Subcutaneous abdominal adipose tissue (tissue), 5 donors: ENCODE data around the gene FAM53B.

ENCODE experiments used
- H3K27ac ChIP-seq: one replicate; pipeline ENCODE4 v1.7.0; 2013; ENCODE audit warnings: low read depth, mild to moderate bottlenecking, inconsistent platforms, low read length, moderate library complexity
- H3K27me3 ChIP-seq, 5 donors: one replicate each; pipeline ENCODE4 v1.7.0; 2013; ENCODE audit warnings: low read length in 5 of 5, inconsistent platforms in 1 of 5; ENCODE audit not compliant: control insufficient read depth in 5 of 5, insufficient read depth in 4 of 5
- H3K36me3 ChIP-seq, 5 donors: one replicate each; pipeline ENCODE4 v1.7.0; 2013; ENCODE audit warnings: low read length in 5 of 5; ENCODE audit not compliant: control insufficient read depth in 5 of 5, insufficient read depth in 5 of 5
- H3K4me1 ChIP-seq, 5 donors: one replicate each; pipeline ENCODE4 v1.7.0; 2013; ENCODE audit warnings: low read length in 5 of 5, mild to moderate bottlenecking in 3 of 5, moderate library complexity in 1 of 5; ENCODE audit not compliant: control insufficient read depth in 5 of 5, insufficient read depth in 5 of 5
- H3K4me3 ChIP-seq, 5 donors: one replicate each; pipeline ENCODE4 v1.7.0; 2013; ENCODE audit warnings: low read length in 5 of 5, low read depth in 1 of 5
- H3K9ac ChIP-seq, 5 donors: one replicate each; pipeline ENCODE4 v1.7.0; 2013; ENCODE audit warnings: low read length in 5 of 5, mild to moderate bottlenecking in 4 of 5, moderate library complexity in 3 of 5
- H3K9me3 ChIP-seq, 5 donors: one replicate each; pipeline ENCODE4 v1.7.0; 2013; ENCODE audit warnings: low read length in 5 of 5; ENCODE audit not compliant: control insufficient read depth in 5 of 5
- donor health status: healthy.
- donor health status: healthy.
- donor health status: healthy.
- donor health status: healthy.
- donor health status: healthy.

FAM53B gene

DNA sequence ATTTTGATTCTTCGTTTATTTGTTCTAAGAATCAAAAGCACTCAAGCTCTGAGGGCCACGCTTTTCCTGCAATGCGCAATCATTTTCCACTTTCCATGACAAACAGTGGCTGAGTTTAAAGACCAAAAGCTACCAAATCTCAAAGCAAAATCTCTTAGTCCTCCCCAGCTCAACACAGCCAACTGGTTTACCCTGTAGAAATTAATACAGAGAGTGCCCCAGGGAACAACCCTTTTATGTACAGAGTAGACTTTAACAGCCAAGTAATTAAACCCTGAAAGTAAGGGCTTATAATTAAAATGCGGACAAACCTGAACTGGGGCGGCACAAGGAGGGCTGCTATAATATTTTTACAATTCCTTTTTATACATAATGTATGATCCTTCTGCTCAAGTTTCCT lies 53.2 kb downstream of the FAM53B start:
- peaks cover 14 to 72% (median 28%) of the 10 kb centered on the region in 5 donors for H3K4me1 ChIP-seq
- peaks cover 0 to 49% (median 33%) of the 10 kb centered on the region in 5 donors for H3K36me3 ChIP-seq
- H3K9me3 ChIP-seq: no peaks in the 10 kb centered on the region
- H3K27me3 ChIP-seq: no peaks in the 10 kb centered on the region
- H3K4me3 ChIP-seq: no peak overlapping the region
- H3K9ac ChIP-seq: no peak overlapping the region
- H3K27ac ChIP-seq: no peak overlapping the region

DNA sequence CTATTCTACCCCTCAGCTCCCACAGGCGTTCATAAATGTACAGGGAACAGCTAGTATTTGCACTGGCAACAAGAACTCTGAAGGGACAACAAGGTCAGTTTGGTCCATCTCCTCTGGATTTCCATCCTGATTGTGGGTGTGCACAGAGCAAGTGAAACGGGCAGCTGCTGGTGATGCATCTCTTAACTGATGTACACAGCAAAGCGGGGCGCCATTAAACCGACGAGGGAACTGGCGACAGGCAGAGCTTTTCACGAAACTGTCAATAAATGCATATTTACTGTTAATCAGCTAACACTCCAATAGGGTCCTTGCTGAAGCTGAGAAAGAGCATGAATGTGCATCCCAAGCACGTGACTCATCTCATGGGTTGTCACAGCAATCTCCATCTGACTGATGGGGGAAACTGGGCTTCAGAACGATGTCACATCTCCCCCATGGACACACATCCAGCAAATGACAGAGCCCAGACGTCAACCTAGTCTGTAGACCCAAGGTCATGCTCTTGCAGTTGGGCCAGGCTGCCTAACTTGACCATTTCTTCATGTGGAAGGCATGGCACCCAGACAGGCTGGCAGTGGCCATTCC lies 54.2 kb downstream of the FAM53B start:
- H3K9me3 ChIP-seq: no peaks in the 10 kb centered on the region
- no peak overlapping the region for H3K4me3 ChIP-seq
- H3K9ac ChIP-seq: no peak overlapping the region
- H3K4me1 ChIP-seq: peaks cover 18 to 79% (median 38%) of the 10 kb centered on the region in 5 donors
- H3K27ac ChIP-seq: no peak overlapping the region
- H3K36me3 ChIP-seq: peaks cover 0 to 41% (median 28%) of the 10 kb centered on the region in 5 donors
- H3K27me3 ChIP-seq: no peaks in the 10 kb centered on the region

DNA sequence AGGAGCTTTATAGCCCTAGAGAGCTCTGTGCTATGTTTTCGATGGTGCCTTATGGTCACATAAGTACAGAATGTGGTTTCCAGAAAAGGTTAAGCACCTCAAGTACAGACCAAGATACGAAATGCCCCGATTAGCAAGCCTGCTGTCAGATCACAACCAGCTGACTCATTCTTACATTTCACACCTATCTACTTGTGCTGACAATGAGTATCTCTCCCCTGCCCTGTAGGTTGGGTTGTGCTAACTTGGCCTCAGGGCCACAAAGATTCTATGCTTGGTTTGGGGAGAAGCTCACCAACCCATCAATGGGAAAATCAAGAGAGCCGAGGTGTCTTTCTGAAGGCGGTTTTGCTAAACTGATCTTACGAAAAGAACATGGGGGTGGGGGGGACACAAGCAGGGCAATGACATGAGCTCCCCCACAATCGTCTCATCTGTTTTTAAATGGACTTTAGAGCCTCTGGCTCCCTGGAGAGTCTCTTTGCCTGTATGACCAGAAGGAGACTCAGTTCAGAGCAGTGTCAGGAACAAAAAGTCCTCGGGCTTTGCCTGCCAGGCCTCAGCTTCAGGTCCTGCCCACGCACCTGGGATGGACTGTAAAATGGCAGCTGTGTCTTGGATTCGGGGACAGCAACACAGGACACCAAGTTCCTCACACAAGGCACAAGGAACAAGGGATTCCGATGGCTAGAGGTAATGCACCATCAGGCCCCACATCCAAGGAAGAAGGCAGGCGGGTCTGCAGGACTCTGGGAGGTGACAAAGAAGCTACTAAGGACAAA lies 55.1 kb downstream of the FAM53B start:
- no peaks in the 10 kb centered on the region for H3K9me3 ChIP-seq
- peaks cover 0 to 32% (median 19%) of the 10 kb centered on the region in 5 donors for H3K36me3 ChIP-seq
- no peaks in the 10 kb centered on the region for H3K27me3 ChIP-seq
- H3K9ac ChIP-seq: no peak overlapping the region
- H3K4me1 ChIP-seq: peaks cover 18 to 78% (median 48%) of the 10 kb centered on the region in 5 donors
- no peak overlapping the region for H3K4me3 ChIP-seq
- no peak overlapping the region for H3K27ac ChIP-seq

DNA sequence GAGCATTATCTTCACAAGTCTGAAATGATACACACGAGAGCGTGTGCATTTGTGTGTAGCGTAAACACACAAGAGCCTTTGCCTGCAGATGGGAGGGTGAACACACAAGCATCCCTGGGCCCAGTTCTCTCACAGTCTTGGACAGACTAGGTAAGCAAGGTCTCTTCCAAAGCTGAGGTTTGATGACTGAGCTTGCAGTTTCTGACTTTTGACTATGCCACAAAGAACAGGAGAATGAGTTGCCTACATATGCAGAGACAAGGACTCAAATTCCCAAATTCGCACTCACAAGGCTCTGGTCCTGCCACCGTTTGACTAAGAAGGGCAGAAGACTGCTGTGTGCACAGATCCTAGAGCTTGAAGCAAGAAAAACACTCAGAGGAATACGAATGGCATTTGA lies 55.8 kb downstream of the FAM53B start:
- H3K4me3 ChIP-seq: no peak overlapping the region
- H3K9me3 ChIP-seq: no peaks in the 10 kb centered on the region
- H3K27me3 ChIP-seq: no peaks in the 10 kb centered on the region
- H3K36me3 ChIP-seq: peaks cover 0 to 25% (median 16%) of the 10 kb centered on the region in 5 donors
- peaks cover 14 to 78% (median 55%) of the 10 kb centered on the region in 5 donors for H3K4me1 ChIP-seq
- H3K9ac ChIP-seq: no peak overlapping the region
- no peak overlapping the region for H3K27ac ChIP-seq

DNA sequence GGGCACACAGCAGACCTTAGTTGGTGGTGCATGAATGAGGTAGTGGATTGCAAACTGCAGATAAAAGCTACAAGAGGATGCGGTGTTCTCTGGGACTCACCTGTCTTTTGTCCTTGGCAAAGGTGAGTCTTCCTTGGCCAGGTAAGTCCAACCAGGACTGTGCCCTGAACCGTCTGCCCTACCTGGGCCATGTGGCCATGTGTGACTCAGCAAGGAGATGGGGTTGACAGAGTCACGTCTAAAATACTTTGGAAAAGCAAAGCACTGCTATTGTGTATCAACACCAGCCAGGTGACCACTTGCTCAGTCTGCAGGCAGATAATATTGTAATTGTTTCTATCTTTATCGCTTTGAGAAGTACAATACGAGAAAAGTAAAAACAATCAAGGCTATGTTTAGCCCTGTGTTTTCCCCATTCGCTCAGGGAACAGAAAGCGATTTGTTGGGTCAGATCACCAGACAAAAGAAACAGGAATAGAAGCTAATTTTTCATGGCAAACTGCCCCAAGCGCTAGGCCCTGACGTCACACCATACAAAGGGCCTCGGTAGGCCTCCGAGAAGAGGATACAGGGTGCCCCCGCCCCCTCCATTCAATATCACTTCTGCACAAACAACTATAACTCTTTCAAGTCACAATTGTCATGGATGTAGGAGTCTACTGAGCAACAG lies 57.3 kb downstream of the FAM53B start:
- H3K36me3 ChIP-seq: peaks cover 0 to 25% (median 17%) of the 10 kb centered on the region in 5 donors
- no peaks in the 10 kb centered on the region for H3K9me3 ChIP-seq
- peaks cover 14 to 76% (median 62%) of the 10 kb centered on the region in 5 donors for H3K4me1 ChIP-seq
- H3K27me3 ChIP-seq: no peaks in the 10 kb centered on the region
- peak overlapping the region in 2 of 5 donors; percentile 2 to 8 for H3K4me3 ChIP-seq
- H3K27ac ChIP-seq: peak overlapping the region; percentile 54
- H3K9ac ChIP-seq: peak overlapping the region in 2 of 5 donors; percentile 19 to 41

DNA sequence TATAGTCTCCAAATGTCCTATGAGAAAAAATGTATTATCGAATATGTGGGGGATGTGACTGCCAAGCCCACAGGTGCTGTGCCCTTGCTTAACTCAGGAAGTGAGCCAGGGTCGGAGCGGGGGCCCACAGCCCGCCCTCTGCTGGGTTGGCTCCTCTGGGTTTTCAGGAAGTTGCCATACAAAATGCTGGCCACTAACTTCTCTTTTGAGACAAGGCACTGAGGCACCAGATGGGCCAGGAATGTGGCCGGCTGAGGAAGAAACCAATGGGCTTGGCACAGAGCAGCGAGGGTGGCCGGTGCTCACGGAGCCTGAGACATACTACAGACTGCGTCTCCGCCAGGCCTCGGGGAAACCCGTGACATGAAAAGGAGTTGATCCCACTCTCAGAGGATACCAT lies 58.9 kb downstream of the FAM53B start:
- Histone ChIP-seq H3K9ac (peak overlapping the region in 1 of 5 donors; percentile 19), H3K27ac (peak overlapping the region; percentile 75), H3K9me3 (no peaks in the 10 kb centered on the region), H3K27me3 (no peaks in the 10 kb centered on the region), H3K4me3 (no peak overlapping the region), H3K36me3 (peaks cover 0 to 30% (median 26%) of the 10 kb centered on the region in 5 donors), H3K4me1 (peaks cover 16 to 84% (median 72%) of the 10 kb centered on the region in 5 donors)

DNA sequence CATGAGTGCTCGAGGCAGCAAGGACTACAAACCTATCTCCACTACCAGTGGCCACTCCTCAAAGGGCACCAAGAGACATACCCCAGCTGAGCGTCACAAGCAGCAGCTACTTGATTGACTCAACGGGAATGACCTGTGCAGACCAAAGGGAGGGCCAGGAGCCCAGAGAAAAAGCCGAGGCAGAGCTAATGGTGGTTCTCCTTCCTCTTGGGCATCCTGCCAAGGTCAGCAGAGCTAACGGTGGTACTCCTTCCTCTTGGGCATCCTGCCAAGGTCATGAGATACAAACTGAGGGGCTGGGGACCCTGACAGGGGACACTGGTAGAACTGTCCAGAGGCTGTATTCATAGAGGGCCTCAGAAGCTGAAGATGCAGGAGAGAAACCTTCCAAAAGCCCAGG lies 60.4 kb downstream of the FAM53B start:
- H3K27ac ChIP-seq: peak overlapping the region; percentile 75
- no peak overlapping the region for H3K4me3 ChIP-seq
- peaks cover 0 to 28% (median 20%) of the 10 kb centered on the region in 5 donors for H3K36me3 ChIP-seq
- H3K4me1 ChIP-seq: peaks cover 16 to 89% (median 78%) of the 10 kb centered on the region in 5 donors
- H3K9ac ChIP-seq: no peak overlapping the region
- no peaks in the 10 kb centered on the region for H3K9me3 ChIP-seq
- H3K27me3 ChIP-seq: no peaks in the 10 kb centered on the region

DNA sequence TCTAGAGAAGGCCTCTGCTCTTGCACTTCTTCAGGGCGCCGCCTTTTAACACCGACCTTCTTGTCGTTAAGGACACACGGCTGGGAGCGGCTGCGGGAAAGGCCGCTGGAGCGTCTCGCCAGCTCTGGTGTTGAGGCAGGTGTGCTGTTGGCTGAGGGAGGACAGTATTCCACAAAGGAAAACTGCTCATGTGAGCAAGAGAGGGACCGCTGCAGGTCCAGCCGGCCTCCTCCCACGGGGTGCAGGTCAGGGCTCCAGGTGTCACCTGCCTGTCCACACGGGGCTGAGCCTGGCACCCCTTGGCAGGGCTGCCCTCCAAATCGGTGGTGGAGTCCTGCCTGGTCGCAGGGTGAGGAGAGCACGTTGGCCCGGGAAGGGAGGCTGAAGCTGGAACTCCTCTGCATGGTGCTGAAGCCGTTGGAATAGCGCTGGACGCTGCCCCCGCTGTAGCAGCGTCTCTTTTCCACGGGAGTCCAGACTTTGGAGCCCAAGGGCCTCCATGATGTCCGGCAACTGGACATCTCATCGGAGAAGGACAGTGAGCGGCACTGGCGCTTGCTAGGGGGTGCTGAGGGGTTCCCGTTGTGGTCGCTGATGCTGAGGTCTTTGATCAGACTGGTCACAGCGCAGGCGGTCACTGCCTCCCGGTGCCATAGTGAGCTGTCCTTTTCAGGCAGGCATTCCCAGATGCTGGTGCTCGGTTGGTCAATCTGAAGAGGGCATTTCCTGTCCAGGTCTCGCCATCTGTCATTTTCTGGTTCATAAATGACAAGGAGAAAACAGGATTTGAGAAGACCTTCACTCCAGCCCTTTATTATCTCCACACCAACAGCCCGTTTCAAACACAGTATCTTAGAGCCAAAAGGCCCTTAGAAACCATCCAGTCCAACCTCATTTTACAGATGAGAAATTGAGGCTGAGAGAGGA lies 62.3 kb downstream of the FAM53B start:
- no peak overlapping the region for H3K27ac ChIP-seq
- H3K9ac ChIP-seq: no peak overlapping the region
- H3K27me3 ChIP-seq: no peaks in the 10 kb centered on the region
- peaks cover 28 to 89% (median 79%) of the 10 kb centered on the region in 5 donors for H3K4me1 ChIP-seq
- peaks cover 0 to 28% (median 19%) of the 10 kb centered on the region in 5 donors for H3K36me3 ChIP-seq
- H3K4me3 ChIP-seq: no peak overlapping the region
- no peaks in the 10 kb centered on the region for H3K9me3 ChIP-seq

DNA sequence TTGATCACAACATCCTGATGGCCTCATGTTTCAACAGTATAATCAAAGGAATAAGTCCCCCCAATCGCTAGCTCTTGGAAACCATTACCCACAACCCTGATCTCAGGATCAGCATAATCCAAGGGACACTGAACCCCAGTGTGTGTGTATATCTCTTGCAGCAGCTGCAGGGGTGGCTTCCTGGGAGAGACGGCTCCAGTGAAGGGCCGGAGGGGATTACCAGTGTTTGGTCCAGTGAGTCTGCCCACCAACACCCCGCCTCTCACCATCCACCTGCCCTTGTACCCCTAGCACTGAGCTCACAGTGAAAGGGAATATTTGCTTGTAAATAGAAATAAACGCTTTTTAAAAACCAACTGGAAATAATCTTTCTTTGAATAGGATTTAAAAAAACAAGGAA lies 63.1 kb downstream of the FAM53B start:
- H3K27me3 ChIP-seq: no peaks in the 10 kb centered on the region
- no peaks in the 10 kb centered on the region for H3K9me3 ChIP-seq
- no peak overlapping the region for H3K9ac ChIP-seq
- peaks cover 22 to 89% (median 79%) of the 10 kb centered on the region in 5 donors for H3K4me1 ChIP-seq
- no peak overlapping the region for H3K4me3 ChIP-seq
- peak overlapping the region; percentile 26 for H3K27ac ChIP-seq
- peaks cover 0 to 28% (median 15%) of the 10 kb centered on the region in 5 donors for H3K36me3 ChIP-seq
